Kidney tubule cell (primary cell): ENCODE data around the gene KLK12.

Source experiments
- DNase-seq: peaks from one replicate; pipeline ENCODE4 v3.0.0-alpha.2; 2018; ENCODE audit warnings: low spot score

Gene KLK12

DNA sequence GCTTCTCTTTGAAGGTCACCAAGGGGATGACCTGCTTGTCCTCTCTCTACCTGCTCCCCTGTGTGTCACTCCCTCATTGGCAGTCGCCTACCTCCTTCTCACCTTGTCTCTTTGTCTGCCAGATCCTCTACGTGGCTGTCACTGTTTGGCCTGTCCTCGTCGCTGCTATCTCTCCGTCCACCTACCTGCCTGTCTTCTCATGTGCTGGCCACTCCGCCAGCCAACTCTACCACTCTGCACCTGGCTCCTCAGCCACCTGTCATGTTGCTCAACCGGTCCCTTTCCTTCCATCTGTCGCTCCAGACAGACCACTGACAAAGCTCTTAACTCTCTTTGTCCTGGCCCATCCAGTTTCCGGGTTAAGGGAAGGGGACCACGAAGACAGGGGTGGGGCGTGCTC lies at the start of gene KLK12:
Gene KLK12 (minus strand): TSS at position 299 of the 400 bp plus-strand sequence. CDS start 381 bp downstream, outside the sequence.
- no peak for DNase-seq

DNA sequence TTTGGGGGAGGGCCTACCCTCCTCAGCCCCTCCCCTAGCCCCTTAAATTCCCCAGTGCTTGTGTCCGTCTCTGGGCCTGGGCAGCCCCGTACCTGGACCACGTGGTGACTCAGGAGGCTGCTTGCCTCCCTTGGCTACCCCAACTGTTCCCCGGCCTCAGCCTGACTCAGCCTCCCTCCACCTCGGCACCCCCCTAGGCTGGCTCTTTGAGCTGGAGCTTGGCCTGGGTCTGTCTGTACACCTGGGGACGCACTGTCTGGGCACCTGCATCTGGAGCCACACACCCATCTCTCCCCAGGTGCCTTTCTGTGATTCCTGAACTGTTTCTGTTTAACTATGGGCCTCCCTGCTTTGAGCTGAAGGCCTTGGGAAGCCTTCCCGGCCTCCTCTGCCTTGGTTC lies 49.7 kb upstream of the KLK12 start:
- no peak for DNase-seq

GRCh38 chr19:51083783-51084182 lies 49.0 kb upstream of the KLK12 start:
- DNase-seq = no peak

GRCh38 chr19:51083181-51083580 lies 48.4 kb upstream of the KLK12 start:
- DNase-seq = no peak

GRCh38 chr19:51082611-51083010 lies 47.8 kb upstream of the KLK12 start, which contains the start of gene KLK14:
Gene KLK14, minus strand, starts transcription at chr19:51082887. Its CDS starts 273 bp downstream, at chr19:51082614.
- DNase-seq = no peak

DNA sequence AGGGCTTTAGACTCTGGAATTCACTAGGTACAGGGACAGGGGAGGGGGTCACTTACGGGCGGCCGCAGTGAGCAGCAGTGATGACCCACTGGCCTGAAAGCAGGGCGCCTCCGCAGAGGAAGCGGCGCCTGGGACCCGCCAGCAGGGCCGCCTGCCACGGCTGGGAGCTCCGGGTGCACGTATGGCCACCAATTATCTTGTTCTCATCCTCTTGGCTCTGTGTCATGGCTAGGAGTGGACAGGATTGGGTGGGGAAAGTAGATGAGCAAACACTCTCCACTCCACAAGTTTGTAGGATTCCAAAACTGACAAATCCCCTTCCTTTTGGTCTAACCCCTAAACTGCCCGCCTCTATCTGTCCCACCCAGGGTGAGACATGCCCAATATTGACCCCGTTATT lies 46.7 kb upstream of the KLK12 start:
- DNase-seq = no peak

DNA sequence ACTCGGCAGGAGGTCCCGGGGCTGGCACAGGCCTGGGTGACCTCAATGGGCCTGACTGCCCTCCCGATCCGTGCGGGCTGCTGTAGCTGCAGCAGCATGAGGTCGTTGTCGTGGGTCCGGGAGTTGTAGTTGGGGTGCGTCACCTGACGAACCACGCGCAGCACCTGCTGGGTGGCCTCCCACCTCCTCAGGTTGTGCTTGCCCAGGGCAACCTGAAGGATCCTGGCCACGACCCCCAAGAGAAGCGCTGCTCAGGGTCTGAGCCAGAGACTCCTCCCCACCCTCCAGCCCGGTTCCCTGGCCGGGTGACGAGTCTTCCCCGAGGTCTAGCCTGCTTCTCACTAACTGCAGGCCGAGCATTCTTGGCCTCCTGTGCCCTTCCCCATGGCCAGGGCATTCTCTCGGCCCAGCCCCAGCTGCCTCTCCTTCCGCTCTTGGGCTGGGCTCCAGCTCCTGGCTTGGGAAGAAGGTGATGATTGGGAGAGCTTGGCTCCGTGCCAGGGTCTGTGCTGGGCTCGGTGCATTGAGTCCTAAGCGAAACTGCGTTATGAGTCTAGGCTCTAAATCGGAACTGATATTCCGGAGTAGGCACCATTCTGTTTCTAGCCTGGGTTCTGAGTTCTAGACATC lies 44.8 kb upstream of the KLK12 start:
- no peak for DNase-seq

DNA sequence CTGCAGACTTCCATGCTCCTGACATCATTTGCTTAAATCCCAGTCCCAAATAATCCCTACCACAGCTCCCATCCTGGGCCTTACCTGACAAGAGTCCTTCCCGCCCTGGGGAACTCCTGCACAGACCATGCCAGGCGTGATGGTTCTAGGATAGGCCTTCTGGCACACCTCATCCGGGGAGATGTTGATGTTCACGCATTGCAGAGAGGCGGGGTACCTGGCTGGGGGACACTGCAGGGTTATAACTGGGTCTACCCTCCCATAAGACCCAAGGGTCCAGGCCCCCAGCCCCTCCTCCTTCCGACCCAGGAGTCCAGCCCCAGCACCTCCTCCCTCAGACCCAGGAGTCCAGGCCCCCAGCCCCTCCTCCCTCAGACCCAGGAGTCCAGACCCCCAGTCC lies 43.9 kb upstream of the KLK12 start:
- DNase-seq = no peak

DNA sequence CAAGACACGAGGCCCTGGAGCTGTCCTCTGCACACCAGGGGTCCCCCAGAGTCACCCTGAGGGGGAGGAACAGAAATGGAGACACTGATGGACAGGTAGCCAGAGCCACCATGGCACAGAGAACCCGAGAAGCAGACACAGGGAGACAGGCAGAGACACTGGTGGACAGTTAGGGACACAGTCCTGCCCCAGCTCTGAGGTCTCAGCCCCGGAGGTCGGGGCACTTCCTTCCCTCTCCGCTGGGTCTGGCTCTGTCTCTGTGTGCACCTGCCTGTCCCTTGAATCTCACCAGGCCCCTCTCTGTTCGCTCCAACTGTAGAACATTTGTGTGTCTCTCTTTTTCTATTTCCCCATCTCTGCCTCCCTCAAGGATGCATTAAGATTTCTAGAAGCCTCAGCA lies 43.3 kb upstream of the KLK12 start:
- no peak for DNase-seq

DNA sequence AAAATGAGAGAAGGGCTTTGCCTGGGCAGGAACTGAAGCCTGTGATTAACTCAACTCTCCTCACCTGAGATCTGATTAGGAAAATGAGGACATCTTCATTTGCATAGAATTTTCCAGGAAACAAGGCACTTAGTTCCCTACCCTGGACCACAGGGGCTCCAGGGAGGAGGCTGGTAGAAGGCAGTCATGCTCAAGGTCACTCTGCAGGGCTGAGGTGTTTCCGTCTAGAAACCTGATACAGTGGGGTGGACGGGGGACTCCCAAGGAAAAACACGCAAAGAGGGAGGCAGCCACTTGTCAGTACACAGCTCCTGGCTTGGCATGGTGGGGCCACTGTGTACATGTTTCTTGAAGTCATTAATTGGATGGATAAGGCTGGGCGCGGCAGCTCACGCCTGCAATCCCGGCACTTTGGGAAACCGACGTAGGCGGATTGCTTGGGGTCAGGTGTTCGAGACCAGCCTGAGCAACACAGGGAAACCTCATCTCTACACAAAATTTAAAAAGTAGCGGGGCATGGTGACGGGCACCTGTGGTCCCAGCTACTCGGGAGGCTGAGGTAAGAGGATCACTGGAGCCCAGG lies 41.9 kb upstream of the KLK12 start:
- no peak for DNase-seq

DNA sequence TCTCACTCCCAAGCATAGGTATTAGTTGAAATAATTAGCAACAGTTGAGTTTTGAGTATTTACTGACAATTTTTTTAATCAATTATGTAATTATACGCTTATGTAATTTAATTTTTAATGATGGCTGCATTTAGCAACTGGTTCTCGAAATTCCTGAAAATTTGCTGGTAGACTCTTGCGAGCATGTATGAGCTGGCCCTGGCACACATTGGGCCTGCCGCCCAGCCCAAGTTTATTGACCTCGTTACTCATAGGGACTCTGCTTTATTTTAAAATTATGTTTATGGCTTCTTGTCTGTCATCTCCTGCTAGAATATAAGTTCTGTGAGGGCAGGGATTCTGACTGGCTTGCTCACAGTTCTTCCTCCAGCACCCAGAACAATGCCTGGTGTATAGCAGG lies 41.2 kb upstream of the KLK12 start:
- DNase-seq = no peak

DNA sequence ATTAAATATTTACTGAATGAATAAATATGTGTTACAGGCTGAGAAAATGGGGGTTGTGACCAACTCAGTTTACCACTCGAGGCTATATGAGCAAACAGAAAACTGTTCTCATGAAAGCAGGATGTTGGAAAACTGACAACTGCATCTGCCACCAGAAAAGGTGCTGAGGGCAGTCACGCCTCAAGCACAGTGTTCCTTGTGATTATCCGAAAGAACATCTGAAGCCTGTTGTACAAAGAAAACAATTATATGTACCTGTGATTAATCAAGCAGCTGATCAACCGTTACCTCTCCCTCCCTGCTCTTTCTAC lies 36.2 kb upstream of the KLK12 start:
- DNase-seq = no peak

GRCh38 chr19:51070334-51071094 lies 35.7 kb upstream of the KLK12 start:
- no peak for DNase-seq

DNA sequence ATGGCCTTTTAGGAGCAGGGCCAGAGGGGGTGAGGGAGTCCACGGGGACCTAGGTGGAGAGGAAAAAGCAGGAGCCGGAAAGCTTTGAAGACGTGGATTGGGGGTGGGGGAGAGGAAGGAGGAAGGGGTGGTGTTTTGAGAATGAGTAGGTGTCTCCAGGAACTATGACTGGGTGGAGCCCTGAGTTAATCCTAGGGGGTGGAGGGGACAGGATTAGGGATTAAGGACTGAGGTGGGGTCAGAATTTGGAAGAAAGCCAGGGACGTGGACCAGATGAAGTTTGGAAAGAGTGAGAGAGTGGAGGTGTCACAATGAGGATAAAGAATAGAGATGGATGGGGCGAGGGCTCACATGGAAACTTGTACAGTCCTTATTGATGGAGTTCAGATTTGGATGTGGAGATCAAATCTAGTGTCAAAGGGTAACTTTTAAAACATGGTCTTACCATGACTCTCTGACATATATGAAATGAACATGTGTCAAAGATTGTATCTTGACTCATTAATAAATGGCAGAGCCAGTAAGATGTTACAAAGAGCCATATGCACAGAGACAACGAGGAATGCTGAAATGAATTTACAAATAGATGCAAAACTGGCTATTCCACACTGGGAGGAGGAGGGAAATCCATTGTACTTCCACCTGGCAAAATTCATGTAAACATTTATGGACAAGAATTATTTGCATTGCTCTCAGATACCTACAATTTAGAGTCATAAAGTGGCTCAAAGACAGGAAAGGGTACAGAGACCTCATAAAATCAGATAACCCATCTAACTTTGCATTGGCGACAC lies 31.8 kb upstream of the KLK12 start:
- DNase-seq = no peak

DNA sequence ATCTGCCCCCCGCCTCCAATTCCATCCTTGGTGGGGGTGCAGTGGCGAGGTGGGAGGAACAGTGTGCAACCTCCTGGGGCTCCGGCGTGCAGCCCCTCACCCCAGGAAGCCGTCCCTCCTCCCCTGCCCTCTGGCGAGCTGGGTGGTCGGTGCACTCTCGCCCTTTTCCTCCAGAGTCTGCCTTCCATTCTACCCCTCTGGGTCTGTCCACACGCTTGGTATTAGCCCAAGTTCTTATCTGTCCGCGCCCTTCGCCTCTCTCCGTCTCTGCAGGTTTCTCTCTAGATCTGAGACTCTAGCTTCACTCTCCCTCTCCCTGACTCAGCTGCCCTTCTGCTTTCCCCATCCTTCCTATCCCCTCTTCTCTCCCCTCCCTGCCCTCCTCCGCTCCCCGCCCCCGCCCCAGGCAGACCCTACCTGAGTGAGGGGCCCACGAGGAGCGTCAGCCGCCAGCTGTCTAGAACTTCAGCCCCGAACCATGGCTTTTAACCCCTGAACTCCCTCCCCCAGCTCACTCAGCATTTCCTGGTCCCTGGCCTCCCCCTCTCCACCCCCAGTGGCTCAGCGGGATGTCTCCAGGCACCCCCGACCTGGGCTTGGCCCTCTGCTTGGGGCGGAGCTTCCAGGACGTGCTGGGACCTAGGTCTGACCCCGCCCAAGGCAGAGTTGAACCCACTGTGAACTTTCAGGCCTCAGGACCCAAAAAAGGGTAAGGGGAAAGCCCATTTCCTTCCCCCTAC lies 30.6 kb upstream of the KLK12 start:
- no peak for DNase-seq

- peak; percentile 25 for DNase-seq
Measured at GRCh38 chr19:51064534-51065220, 29.9 kb upstream of the KLK12 start, which contains the start of gene KLK13. Gene KLK13, minus strand, starts transcription at chr19:51065092. Its CDS starts 25 bp downstream, at chr19:51065067.

- DNase-seq = no peak
Measured at GRCh38 chr19:51063664-51064063, 28.9 kb upstream of the KLK12 start.

GRCh38 chr19:51060973-51061372 lies 26.2 kb upstream of the KLK12 start:
- no peak for DNase-seq

DNA sequence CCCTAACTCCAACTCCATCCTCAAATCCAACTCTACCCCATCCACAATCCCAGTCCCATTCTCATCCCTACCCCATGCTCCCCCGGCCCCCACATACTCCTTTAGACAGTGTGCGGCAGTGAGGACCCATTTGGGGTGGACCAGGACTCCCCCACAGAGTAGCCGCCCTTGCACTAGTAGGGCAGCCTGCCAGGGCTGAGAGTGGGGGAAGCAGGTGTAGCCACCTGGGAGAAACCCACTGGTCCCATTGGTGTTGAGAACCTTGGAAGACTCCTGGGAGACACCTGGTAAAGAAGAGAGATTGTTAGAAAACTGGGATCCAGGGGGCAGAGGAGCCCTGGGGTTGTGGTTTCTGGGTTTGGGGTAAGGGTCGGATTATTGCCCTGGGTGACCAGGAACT lies 25.5 kb upstream of the KLK12 start:
- DNase-seq = no peak

DNA sequence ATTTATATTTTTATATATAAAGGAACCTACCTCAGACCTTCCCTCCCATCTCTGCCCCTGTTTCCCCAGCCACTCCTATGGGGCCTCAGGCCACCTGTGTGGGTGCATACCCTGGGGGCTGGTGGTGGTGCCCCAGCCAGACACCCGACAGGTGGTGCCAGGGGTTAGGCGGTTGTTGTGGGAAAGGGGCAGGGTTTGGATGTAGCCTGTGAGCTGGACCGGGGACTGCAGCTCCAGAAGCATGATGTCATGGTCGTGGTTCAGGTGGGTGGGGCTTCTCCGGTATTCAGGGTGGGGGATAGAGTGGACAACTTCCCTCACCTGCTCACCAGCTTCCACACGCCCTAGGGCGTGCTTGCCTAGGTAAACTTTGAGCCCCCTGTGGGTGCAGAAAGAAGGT lies 24.9 kb upstream of the KLK12 start:
- DNase-seq = no peak

GRCh38 chr19:51055866-51056265 lies 21.1 kb upstream of the KLK12 start:
- no peak for DNase-seq

- DNase-seq = no peak
Measured at GRCh38 chr19:51047031-51047335, 12.2 kb upstream of the KLK12 start.
